Skin epidermis (tissue), 12 donors: ENCODE measurements around the gene TP53I13.

Experiments used
- H3K27ac ChIP-seq, 21 experiments: fragments of 200-600 bp; sonication (generic) in 11 of 21; one replicate each; pipeline ENCODE4 v1.5.0; 2020; ENCODE audit warnings: mild to moderate bottlenecking in 3 of 21, inconsistent platforms in 2 of 21, moderate library complexity in 2 of 21
- H3K4me3 ChIP-seq, 7 experiments: fragments of 200-600 bp; sonication (generic) in 2 of 7; one replicate each; pipeline ENCODE4 v1.5.0; 2020; ENCODE audit warnings: inconsistent platforms in 2 of 7, mild to moderate bottlenecking in 2 of 7, moderate library complexity in 1 of 7

Gene TP53I13

GRCh38 chr17:29608986-29609385 is 40.5 kb downstream of the TP53I13 start:
- Histone ChIP-seq H3K4me3 (no peak overlapping the region), H3K27ac (no peak overlapping the region)

GRCh38 chr17:29610395-29610794 is 41.9 kb downstream of the TP53I13 start:
- no peak overlapping the region for H3K27ac ChIP-seq
- no peak overlapping the region for H3K4me3 ChIP-seq

DNA sequence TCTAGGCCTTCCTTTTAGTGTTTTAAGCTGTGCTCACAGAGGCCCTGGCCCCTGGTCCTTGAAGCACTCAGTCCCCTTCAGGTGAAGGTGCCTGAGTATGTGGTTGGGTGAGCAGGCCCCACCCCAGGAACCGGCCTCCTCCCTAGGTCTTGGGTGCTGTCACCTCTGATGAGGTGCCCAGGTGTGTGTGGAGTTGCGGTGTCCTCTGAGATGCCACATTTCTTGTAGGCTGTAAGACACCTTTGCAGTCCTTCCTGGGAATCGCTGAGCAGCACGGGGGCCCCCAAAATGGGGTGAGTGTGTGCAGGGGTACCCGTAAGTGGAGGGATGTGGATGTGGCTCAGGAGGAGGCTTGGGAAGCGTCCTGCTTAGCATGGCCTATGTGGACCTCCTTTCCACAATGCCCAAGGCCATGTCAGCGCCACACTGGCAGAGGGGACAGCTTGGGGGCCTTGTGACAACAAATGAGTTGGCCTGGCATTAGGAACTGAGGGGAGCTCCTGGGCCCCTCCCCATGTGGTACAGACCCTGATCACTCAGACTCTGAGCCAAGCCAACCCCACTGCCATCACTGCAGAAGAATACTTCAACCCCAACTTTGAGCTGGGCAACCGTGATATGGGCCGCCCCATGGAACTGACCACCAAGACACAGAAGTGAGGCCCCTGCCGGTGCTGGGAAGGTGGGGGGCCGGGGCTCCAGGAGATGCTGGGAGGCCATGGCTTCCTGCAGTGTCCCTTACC is 43.0 kb downstream of the TP53I13 start:
- Histone ChIP-seq H3K27ac (no peak overlapping the region), H3K4me3 (no peak overlapping the region)

GRCh38 chr17:29612094-29612403 is 43.5 kb downstream of the TP53I13 start:
- H3K27ac ChIP-seq, result no peak overlapping the region

GRCh38 chr17:29612404-29613280 is 44.1 kb downstream of the TP53I13 start:
- Histone ChIP-seq H3K27ac (peak overlapping the region in 3 of 21 experiments; percentile 15 to 22 (median 17)), H3K4me3 (peak overlapping the region in 6 of 7 experiments; percentile 16 to 32 (median 22))

More at GRCh38 chr17:29612094-29612403, 43.5 kb downstream of the TP53I13 start:
- no peak overlapping the region for H3K4me3 ChIP-seq

DNA sequence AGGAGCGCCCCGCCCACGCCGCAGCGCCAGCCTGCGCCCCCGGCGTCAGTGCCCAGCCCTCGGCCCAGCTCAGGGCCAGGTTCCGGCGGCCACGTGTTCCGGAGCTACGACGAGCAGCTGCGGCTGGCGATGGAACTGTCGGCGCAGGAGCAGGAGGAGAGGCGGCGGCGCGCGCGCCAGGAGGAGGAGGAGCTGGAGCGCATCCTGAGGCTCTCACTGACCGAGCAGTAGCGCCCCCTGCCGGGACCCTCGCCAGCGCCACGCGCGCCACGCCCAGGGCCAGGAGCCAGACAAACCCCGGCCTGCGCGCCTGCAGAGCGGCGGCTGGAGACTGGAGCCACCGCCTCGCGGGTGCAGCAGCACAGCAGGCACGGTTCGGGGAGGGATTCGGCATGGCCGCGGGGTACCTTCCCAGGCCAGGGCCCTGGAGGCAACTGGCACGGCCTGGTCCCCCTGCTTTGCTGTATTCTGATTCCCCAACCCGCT is 44.9 kb downstream of the TP53I13 start:
- peak overlapping the region in 5 of 21 experiments; percentile 15 to 63 (median 22) for H3K27ac ChIP-seq
- H3K4me3 ChIP-seq, result peak overlapping the region in 6 of 7 experiments; percentile 16 to 32 (median 22)

- peak overlapping the region in 6 of 7 experiments; percentile 16 to 32 (median 22) for H3K4me3 ChIP-seq
- H3K27ac ChIP-seq, result peak overlapping the region in 2 of 21 experiments; percentile 24 to 63
Measured at GRCh38 chr17:29613856-29614255, 45.4 kb downstream of the TP53I13 start.

GRCh38 chr17:29614349-29615047 is 46.0 kb downstream of the TP53I13 start:
- Histone ChIP-seq H3K27ac (peak overlapping the region in 2 of 21 experiments; percentile 3 to 79), H3K4me3 (peak overlapping the region in 1 of 7 experiments; percentile 35)

DNA sequence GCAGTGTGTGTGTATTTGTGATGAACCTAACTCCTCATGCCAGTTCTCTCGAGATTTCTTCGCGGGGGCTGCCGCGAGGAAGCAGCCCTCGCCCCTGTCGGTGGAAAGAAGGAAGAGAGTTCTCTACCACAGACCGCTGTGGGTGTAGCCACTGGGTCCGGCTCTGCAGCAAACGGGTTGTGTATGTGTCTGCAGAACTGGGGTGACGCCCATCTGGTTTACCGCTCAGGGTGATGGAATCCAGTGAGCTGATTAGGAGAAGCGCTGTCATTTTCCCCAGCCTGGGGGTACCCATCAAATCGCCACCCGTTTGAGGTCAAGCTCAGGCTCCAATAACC is 46.5 kb downstream of the TP53I13 start:
- Histone ChIP-seq H3K27ac (peak overlapping the region in 9 of 21 experiments; percentile 3 to 79 (median 53)), H3K4me3 (peak overlapping the region; percentile 4 to 44 (median 24))

- Histone ChIP-seq H3K4me3 (peak overlapping the region; percentile 4 to 44 (median 24)), H3K27ac (peak overlapping the region in 9 of 21 experiments; percentile 3 to 79 (median 53))
Measured at GRCh38 chr17:29615492-29616299, 47.2 kb downstream of the TP53I13 start.

DNA sequence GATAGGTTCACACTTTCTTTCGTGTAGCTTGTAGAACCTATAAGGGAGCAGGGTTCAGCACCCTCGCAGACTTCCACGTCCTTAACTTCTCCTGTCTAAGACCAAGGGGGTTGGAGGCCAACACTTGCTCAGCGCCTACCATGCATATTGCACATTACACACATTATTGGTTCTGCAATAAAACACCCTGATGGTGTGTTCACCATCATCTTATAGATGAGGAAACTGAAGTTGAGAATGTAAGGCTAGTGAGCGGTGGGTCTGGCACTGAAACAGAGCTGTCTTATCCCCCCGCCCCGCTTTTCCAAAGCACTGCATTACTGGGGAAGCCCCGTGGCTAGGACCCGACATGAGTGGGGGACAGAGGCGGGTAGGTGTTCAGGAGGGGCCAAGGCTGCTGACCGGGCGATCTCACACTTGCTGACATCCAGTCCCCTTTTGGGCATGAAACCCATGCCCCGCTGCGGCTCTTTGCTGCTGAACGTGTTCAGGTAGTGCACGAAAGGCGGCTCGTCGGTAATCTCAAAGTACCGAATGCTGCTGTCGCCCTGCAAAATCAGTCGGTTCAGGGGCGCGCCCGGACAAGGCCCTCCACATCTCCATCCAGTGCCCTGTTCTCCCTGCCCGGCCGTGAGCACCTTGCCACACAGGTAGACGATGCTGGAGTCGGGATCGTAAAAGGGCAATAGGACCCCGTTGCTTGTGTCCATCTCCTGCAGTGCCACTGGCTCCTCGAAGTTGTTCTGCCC is 48.0 kb downstream of the TP53I13 start:
- Histone ChIP-seq H3K4me3 (peak overlapping the region; percentile 4 to 44 (median 24)), H3K27ac (no peak overlapping the region)

- H3K4me3 ChIP-seq, result peak overlapping the region; percentile 10 to 44 (median 30)
Measured at GRCh38 chr17:29617125-29617480, 48.6 kb downstream of the TP53I13 start.

GRCh38 chr17:29617481-29618271 is 49.2 kb downstream of the TP53I13 start:
- H3K27ac ChIP-seq, result peak overlapping the region in 12 of 21 experiments; percentile 0 to 72 (median 38)

More at GRCh38 chr17:29617125-29617480, 48.6 kb downstream of the TP53I13 start:
- H3K27ac ChIP-seq, result peak overlapping the region in 3 of 21 experiments; percentile 47 to 72 (median 71)

GRCh38 chr17:29618272-29619065 is 50.0 kb downstream of the TP53I13 start:
- peak overlapping the region in 3 of 21 experiments; percentile 0 to 71 (median 14) for H3K27ac ChIP-seq
- peak overlapping the region in 5 of 7 experiments; percentile 10 to 44 (median 35) for H3K4me3 ChIP-seq

More at GRCh38 chr17:29617481-29618271, 49.2 kb downstream of the TP53I13 start:
- H3K4me3 ChIP-seq, result peak overlapping the region; percentile 10 to 44 (median 30)

DNA sequence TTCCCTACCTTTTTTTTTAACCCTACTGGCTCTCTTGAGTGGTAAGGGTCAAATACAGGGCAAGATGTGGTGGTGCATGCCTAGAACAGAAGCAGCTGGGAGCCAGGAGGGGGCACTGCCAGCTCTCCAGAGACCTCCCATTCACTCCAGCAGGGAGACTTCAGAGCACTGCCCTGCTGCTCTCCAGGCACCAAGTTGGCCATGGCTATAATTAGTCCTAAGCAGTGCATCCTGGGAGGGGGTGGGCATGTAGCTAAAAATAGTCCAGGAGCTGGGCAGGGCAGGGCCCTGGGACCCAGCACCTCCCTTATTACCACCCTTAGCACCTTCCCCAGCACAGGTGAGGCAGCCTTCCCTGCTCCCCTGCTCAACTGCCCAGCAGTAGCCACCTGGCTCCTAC is 50.8 kb downstream of the TP53I13 start:
- Histone ChIP-seq H3K27ac (no peak overlapping the region), H3K4me3 (no peak overlapping the region)

DNA sequence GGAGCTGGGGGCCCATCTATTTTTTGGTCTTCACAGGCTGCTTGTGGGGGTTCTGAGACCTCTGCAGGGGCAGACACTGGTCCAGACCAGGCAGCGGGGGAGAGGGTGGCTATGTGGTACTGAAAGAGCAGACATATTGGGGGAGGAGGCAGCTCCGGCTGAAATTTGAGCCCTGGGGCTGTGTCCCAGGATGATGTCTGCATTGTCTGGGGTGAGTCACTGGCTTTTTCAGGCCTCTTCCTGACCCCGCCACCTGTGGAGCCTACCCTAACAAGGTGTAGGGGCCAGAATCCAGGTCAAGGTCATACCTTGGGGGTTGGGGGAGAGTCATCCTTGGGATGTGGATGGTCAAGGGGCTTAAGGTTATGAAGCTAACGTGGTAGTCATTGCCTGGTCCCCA is 51.8 kb downstream of the TP53I13 start:
- Histone ChIP-seq H3K27ac (no peak overlapping the region), H3K4me3 (no peak overlapping the region)
